GM23338 (cell line): ENCODE data around the gene SCGB3A2.

ENCODE experiments used
- CTCF ChIP-seq, 2 experiments: fragments of 200-600 bp in 1 of 2; sonication (generic) in 1 of 2; conservative IDR thresholded peaks; 2 replicates each; pipeline versions ENCODE4 v1.5.1 to v1.6.1; 2016 to 2017; ENCODE audit warnings: antibody characterized with exemption in 2 of 2, low read depth in 2 of 2, mild to moderate bottlenecking in 2 of 2, moderate library complexity in 1 of 2
- ETS1 ChIP-seq: IDR thresholded peaks from 2 replicates; pipeline ENCODE4 v1.6.1; 2016; ENCODE audit warnings: antibody characterized with exemption
- EZH2 ChIP-seq: fragments of 200-600 bp; sonication (generic); IDR thresholded peaks from one replicate; pipeline ENCODE4 v1.8.0; 2017; ENCODE audit warnings: antibody characterized with exemption, mild to moderate bottlenecking, low read depth; ENCODE audit not compliant: unreplicated experiment
- EZH2phosphoT487 ChIP-seq: fragments of 200-600 bp; sonication (generic); IDR thresholded peaks from one replicate; pipeline ENCODE4 v1.8.1; 2018; ENCODE audit warnings: antibody characterized with exemption; ENCODE audit not compliant: unreplicated experiment
- JUNB ChIP-seq: IDR thresholded peaks from one replicate; pipeline ENCODE4 v1.6.1; 2016; ENCODE audit warnings: antibody characterized with exemption; ENCODE audit not compliant: unreplicated experiment
- POLR2AphosphoS5 ChIP-seq: IDR thresholded peaks from 2 replicates; pipeline ENCODE4 v1.6.1; 2016; ENCODE audit warnings: antibody characterized with exemption, low read depth
- REST ChIP-seq: IDR thresholded peaks from one replicate; pipeline ENCODE4 v1.6.1; 2018; ENCODE audit warnings: antibody characterized with exemption; ENCODE audit not compliant: unreplicated experiment

- no peak for TF ChIP-seq CTCF (conservative IDR thresholded peaks at IDR 0.05; ENCODE audit: low read depth in 2 of 2)
- TF ChIP-seq JUNB: no peak
- TF ChIP-seq EZH2: no peak
- TF ChIP-seq POLR2AphosphoS5: no peak
- no peak for TF ChIP-seq REST
- no peak for TF ChIP-seq ETS1
- no peak for TF ChIP-seq EZH2phosphoT487
These were observed 14.3 kb downstream of the SCGB3A2 start for GRCh38 chr5:147892696-147893296.
